Thoracic aorta (tissue), 2 donors: Measurements from ENCODE around the gene CYP4F3. TPM values are rescaled to one million over a fixed set of nuclear protein-coding genes. Genes with fewer than 3 reads are reported as not detected.

Experiments used
- ATAC-seq: fragments of 150-250 bp; one replicate; pipeline ENCODE4 v1.8.0; 2017; ENCODE audit warnings: low read depth; ENCODE audit not compliant: insufficient number of reproducible peaks, low FRiP score
- DNase-seq: peaks from one replicate; pipeline ENCODE4 v3.0.0-alpha.2; 2020; ENCODE audit warnings: low spot score
- H3K27ac ChIP-seq, 2 donors: fragments of 200-600 bp; sonication (generic); 1 replicate in 1 of 2; 2 replicates in 1 of 2; pipeline ENCODE4 v1.5.1; 2016; ENCODE audit warnings: mild to moderate bottlenecking in 2 of 2, moderate library complexity in 2 of 2
- H3K27me3 ChIP-seq: fragments of 200-600 bp; sonication (generic); replicated peaks from 2 replicates; pipeline ENCODE4 v1.6.0; 2016; ENCODE audit warnings: mild to moderate bottlenecking; ENCODE audit not compliant: insufficient read depth
- H3K36me3 ChIP-seq: fragments of 200-600 bp; sonication (generic); one replicate; pipeline ENCODE4 v1.5.1; 2016
- H3K4me1 ChIP-seq, 2 donors: fragments of 200-600 bp; sonication (generic); 1 replicate in 1 of 2; 2 replicates in 1 of 2; pipeline versions ENCODE4 v1.5.1 to v1.6.0; 2016; ENCODE audit warnings: low read depth in 2 of 2, mild to moderate bottlenecking in 1 of 2; ENCODE audit not compliant: control insufficient read depth in 1 of 2
- H3K4me3 ChIP-seq: fragments of 200-600 bp; sonication (generic); 2 replicates; pipeline ENCODE4 v1.5.1; 2016; ENCODE audit warnings: mild to moderate bottlenecking
- H3K9me3 ChIP-seq: fragments of 200-600 bp; sonication (generic); 2 replicates; pipeline ENCODE4 v1.5.1; 2016
- total RNA-seq, 2 donors: library from RNA; depleted of rRNA; stranded (reverse); fragments of >200 nt; gene quantifications; one replicate each; pipeline versions ENCODE4 v1.1.0 to v1.2.3, GENCODE V29; 2016
- TF ChIP-seq, protein P1 (sequence below): fragments of 200-600 bp; sonication (generic); IDR thresholded peaks from one replicate; pipeline ENCODE4 v1.5.1; 2019; ENCODE audit warnings: antibody characterized with exemption

Gene CYP4F3
- total RNA-seq, 2 donors from 2014 or later, result 1.4 TPM; not detected in 1

- Histone ChIP-seq H3K27ac (no peak overlapping the region), H3K9me3 (no peaks in the 10 kb centered on the region), H3K4me1 (no peaks in the 10 kb centered on the region), H3K4me3 (no peak overlapping the region), H3K36me3 (no peaks in the 10 kb centered on the region), H3K27me3 (no peaks in the 10 kb centered on the region)
- TF ChIP-seq, protein P1, sequence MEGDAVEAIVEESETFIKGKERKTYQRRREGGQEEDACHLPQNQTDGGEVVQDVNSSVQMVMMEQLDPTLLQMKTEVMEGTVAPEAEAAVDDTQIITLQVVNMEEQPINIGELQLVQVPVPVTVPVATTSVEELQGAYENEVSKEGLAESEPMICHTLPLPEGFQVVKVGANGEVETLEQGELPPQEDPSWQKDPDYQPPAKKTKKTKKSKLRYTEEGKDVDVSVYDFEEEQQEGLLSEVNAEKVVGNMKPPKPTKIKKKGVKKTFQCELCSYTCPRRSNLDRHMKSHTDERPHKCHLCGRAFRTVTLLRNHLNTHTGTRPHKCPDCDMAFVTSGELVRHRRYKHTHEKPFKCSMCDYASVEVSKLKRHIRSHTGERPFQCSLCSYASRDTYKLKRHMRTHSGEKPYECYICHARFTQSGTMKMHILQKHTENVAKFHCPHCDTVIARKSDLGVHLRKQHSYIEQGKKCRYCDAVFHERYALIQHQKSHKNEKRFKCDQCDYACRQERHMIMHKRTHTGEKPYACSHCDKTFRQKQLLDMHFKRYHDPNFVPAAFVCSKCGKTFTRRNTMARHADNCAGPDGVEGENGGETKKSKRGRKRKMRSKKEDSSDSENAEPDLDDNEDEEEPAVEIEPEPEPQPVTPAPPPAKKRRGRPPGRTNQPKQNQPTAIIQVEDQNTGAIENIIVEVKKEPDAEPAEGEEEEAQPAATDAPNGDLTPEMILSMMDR, result no peak
- DNase-seq, result no peak
- no peak for ATAC-seq
Observed at GRCh38 chr19:15633082-15633835, 7.4 kb upstream of the CYP4F3 start.

- no peak for ATAC-seq
- no peaks in the 10 kb centered on the region for H3K27me3 ChIP-seq
Observed at GRCh38 chr19:15634105-15634504, 6.6 kb upstream of the CYP4F3 start.

GRCh38 chr19:15635016-15635805 is 5.5 kb upstream of the CYP4F3 start:
- DNase-seq, result no peak
- no peaks in the 10 kb centered on the region for H3K4me1 ChIP-seq
- H3K27me3 ChIP-seq, result no peaks in the 10 kb centered on the region
- no peak overlapping the region for H3K4me3 ChIP-seq
- ATAC-seq, result no peak
- no peaks in the 10 kb centered on the region for H3K9me3 ChIP-seq
- H3K36me3 ChIP-seq, result no peaks in the 10 kb centered on the region
- TF ChIP-seq, protein P1, result no peak
- no peak overlapping the region for H3K27ac ChIP-seq

More at GRCh38 chr19:15634105-15634504, 6.6 kb upstream of the CYP4F3 start:
- Histone ChIP-seq H3K36me3 (no peaks in the 10 kb centered on the region), H3K9me3 (no peaks in the 10 kb centered on the region), H3K4me3 (no peak overlapping the region), H3K4me1 (no peaks in the 10 kb centered on the region), H3K27ac (no peak overlapping the region)
- TF ChIP-seq, protein P1, result no peak
- DNase-seq, result no peak

DNA sequence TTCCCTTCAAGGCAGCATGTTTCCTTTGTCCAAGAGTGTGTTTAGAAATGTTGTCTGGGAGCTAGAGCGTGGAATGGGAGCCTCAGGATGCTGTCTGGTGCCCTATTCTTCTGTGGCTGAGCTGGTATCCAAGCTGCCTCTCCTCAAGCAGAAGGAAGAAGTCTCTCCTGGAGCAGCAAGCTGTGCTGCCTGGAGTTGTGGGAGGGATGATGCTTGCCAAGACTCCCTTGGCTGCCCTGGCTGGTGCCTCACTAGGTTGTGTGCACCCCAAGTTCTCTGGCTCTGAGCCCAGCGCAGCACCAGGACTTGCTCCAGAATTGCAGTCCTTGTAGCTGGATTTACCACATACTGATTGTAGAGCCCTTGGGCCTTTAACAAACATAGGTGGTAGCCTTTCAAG is 4.7 kb upstream of the CYP4F3 start:
- no peak for ATAC-seq

GRCh38 chr19:15639596-15639995 is 1.1 kb upstream of the CYP4F3 start:
- H3K36me3 ChIP-seq, result no peaks in the 10 kb centered on the region
- no peaks in the 10 kb centered on the region for H3K27me3 ChIP-seq
- no peak for ATAC-seq
- H3K4me1 ChIP-seq, result no peaks in the 10 kb centered on the region
- no peaks in the 10 kb centered on the region for H3K9me3 ChIP-seq
- H3K27ac ChIP-seq, result no peak overlapping the region
- TF ChIP-seq, protein P1, result no peak
- H3K4me3 ChIP-seq, result no peak overlapping the region
- DNase-seq, result no peak

More for the DNA sequence above, 4.7 kb upstream of the CYP4F3 start:
- no peak overlapping the region for H3K27ac ChIP-seq
- H3K9me3 ChIP-seq, result no peaks in the 10 kb centered on the region
- no peaks in the 10 kb centered on the region for H3K36me3 ChIP-seq
- H3K4me3 ChIP-seq, result no peak overlapping the region
- no peak for DNase-seq
- TF ChIP-seq, protein P1, result no peak
- H3K4me1 ChIP-seq, result no peaks in the 10 kb centered on the region
- no peaks in the 10 kb centered on the region for H3K27me3 ChIP-seq
